Stomach smooth muscle (tissue), 2 donors: ENCODE results near the gene EHBP1L1.

Source experiments
- H3K27ac ChIP-seq: one replicate; pipeline ENCODE4 v1.7.0; 2013; ENCODE audit warnings: mild to moderate bottlenecking, low read length, inconsistent platforms
- H3K27me3 ChIP-seq, 2 donors: one replicate each; pipeline ENCODE4 v1.7.0; 2013; ENCODE audit warnings: low read length in 2 of 2; ENCODE audit not compliant: insufficient read depth in 2 of 2, control insufficient read depth in 1 of 2
- H3K36me3 ChIP-seq, 2 donors: one replicate each; pipeline ENCODE4 v1.7.0; 2013; ENCODE audit warnings: low read length in 2 of 2; ENCODE audit not compliant: control insufficient read depth in 2 of 2, insufficient read depth in 2 of 2
- H3K4me1 ChIP-seq: one replicate; pipeline ENCODE4 v1.7.0; 2013; ENCODE audit warnings: low read length; ENCODE audit not compliant: control insufficient read depth, insufficient read depth
- H3K4me3 ChIP-seq, 2 donors: one replicate each; pipeline ENCODE4 v1.7.0; 2013; ENCODE audit warnings: low read length in 2 of 2
- H3K9ac ChIP-seq, 2 donors: one replicate each; pipeline ENCODE4 v1.7.0; 2013; ENCODE audit warnings: low read length in 2 of 2, mild to moderate bottlenecking in 1 of 2
- H3K9me3 ChIP-seq, 2 donors: one replicate each; pipeline ENCODE4 v1.7.0; 2013; ENCODE audit warnings: low read length in 2 of 2; ENCODE audit not compliant: control insufficient read depth in 2 of 2
- donor health status: healthy.
- donor health status: Pancreatic carcinoma.

Gene EHBP1L1

GRCh38 chr11:65590240-65590738 is 14.4 kb downstream of the EHBP1L1 start:
- peak overlapping the region; percentile 37 for H3K27ac ChIP-seq
- H3K36me3 ChIP-seq: peaks cover 22 to 33% of the 10 kb centered on the region in 2 donors
- peaks cover 72% of the 10 kb centered on the region for H3K4me1 ChIP-seq
- no peak overlapping the region for H3K9ac ChIP-seq
- no peaks in the 10 kb centered on the region for H3K27me3 ChIP-seq
- H3K4me3 ChIP-seq: no peak overlapping the region
- no peaks in the 10 kb centered on the region for H3K9me3 ChIP-seq

DNA sequence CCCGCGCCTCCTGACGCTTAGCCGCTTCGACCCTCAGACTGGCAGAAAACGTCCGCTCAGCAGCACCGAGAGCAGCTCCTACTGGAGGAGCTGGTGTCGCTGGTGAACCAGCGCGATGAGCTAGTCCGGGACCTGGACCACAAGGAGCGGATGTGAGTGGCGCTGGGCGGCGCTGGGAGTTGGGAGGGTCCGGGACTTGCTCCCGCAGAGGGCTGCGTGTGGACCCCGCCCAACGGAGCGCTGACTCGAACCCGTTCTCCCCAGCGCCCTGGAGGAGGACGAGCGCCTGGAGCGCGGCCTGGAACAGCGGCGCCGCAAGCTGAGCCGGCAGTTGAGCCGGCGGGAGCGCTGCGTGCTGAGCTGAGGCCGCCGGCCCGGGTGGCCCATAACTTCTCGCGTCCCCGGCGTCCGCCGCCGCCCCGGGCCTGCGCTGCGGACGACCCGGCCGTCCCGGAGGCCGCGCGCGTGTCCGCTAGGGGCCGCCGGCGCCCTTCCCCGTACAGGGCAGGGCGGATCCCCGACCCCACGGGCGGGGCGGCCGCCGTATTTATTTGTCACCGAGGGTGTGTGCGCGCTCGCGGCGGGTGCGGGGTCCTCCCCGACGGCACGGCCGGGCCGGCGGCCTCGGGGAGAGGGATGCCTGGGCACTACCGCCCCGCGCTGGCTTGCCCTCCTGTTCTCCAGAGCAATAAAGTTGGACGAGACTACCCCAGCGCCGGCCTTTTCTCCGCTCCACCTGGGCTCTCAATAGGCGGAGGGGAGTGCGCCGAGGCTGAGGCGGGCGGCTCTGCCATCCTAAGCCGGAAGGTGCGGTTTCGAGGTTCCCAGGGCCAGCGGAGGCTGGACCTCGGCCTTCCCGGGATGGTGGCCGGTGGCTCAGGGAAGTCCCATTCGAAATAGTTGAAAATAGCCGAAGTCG is 16.3 kb downstream of the EHBP1L1 start:
- H3K27me3 ChIP-seq: no peaks in the 10 kb centered on the region
- peaks cover 18 to 23% of the 10 kb centered on the region in 2 donors for H3K36me3 ChIP-seq
- peaks cover 59% of the 10 kb centered on the region for H3K4me1 ChIP-seq
- no peak overlapping the region for H3K4me3 ChIP-seq
- no peak overlapping the region for H3K27ac ChIP-seq
- H3K9me3 ChIP-seq: no peaks in the 10 kb centered on the region
- no peak overlapping the region for H3K9ac ChIP-seq

GRCh38 chr11:65592858-65593517 is 17.1 kb downstream of the EHBP1L1 start:
- no peak overlapping the region for H3K27ac ChIP-seq
- H3K36me3 ChIP-seq: peaks cover 20 to 25% of the 10 kb centered on the region in 2 donors

DNA sequence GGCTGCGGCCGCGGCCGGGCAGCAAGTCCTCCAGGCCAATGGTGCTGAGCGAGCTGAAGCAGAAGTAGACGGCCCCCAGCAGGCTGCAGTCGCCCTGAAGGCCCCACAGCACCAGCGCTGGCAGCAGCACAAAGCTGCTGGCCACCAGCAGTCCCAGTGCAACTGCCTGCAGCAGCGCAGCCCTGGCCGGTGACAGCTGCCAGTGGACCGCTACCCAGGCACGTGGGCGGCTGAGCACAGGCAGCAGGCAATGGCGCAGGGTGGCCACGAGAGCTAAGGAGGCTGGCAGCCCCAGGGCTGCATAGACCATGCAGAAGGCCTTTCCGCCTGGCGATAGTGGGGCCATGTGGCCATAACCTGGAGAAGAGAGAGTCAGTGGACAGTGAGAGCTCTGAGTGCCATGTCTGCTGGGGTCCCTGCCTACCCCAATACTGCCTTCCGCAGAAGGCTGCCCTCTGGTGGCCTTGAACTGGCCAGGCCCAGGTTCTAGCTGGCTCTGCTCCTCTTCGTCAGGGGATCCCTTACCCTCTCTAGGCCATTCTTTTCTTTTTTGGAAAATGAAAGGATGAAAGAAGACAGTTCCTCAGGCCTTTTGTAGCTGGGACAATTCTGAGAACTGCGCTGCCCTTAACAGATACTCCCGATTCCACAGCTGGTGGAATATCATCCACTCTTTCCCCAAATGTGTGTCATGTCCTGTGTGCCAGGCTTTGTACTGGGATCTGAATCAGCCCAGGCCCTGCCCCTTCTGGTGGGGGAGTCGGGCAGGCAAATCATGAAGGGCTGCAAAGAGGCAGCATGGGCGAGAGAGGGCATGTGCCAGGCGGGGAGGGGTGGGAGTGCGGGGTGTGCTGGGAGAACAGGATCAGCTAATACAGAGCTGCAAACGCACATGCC is 17.9 kb downstream of the EHBP1L1 start:
- Histone ChIP-seq H3K27ac (no peak overlapping the region), H3K9ac (peak overlapping the region in 1 of 2 donors; percentile 6), H3K36me3 (peaks cover 28 to 33% of the 10 kb centered on the region in 2 donors), H3K9me3 (no peaks in the 10 kb centered on the region), H3K4me1 (peaks cover 43% of the 10 kb centered on the region), H3K4me3 (no peak overlapping the region), H3K27me3 (no peaks in the 10 kb centered on the region)

More at GRCh38 chr11:65592858-65593517, 17.1 kb downstream of the EHBP1L1 start:
- H3K4me1 ChIP-seq: peaks cover 51% of the 10 kb centered on the region
- H3K9me3 ChIP-seq: no peaks in the 10 kb centered on the region
- no peak overlapping the region for H3K9ac ChIP-seq
- H3K4me3 ChIP-seq: no peak overlapping the region
- no peaks in the 10 kb centered on the region for H3K27me3 ChIP-seq

- Histone ChIP-seq H3K9me3 (no peaks in the 10 kb centered on the region), H3K27ac (peak overlapping the region; percentile 11), H3K36me3 (peaks cover 32 to 34% of the 10 kb centered on the region in 2 donors), H3K4me1 (peaks cover 33% of the 10 kb centered on the region), H3K9ac (no peak overlapping the region), H3K27me3 (no peaks in the 10 kb centered on the region), H3K4me3 (no peak overlapping the region)
Observed at GRCh38 chr11:65595131-65595530, 19.3 kb downstream of the EHBP1L1 start.

- peak within 1 kb of the TSS; percentile 11 for H3K27ac ChIP-seq
- peaks cover 28 to 31% of the 10 kb centered on the region in 2 donors for H3K36me3 ChIP-seq
- H3K4me1 ChIP-seq: peaks cover 28% of the 10 kb centered on the region
- H3K9me3 ChIP-seq: no peaks in the 10 kb centered on the region
- H3K27me3 ChIP-seq: no peaks in the 10 kb centered on the region
- no peak within 1 kb of the TSS for H3K9ac ChIP-seq
- no peak within 1 kb of the TSS for H3K4me3 ChIP-seq
Observed at GRCh38 chr11:65595543-65596281, 19.9 kb downstream of the EHBP1L1 start, which contains the start of gene KCNK7. Gene KCNK7 (minus strand): TSS chr11:65595800. CDS start chr11:65595772, 28 bp downstream.

DNA sequence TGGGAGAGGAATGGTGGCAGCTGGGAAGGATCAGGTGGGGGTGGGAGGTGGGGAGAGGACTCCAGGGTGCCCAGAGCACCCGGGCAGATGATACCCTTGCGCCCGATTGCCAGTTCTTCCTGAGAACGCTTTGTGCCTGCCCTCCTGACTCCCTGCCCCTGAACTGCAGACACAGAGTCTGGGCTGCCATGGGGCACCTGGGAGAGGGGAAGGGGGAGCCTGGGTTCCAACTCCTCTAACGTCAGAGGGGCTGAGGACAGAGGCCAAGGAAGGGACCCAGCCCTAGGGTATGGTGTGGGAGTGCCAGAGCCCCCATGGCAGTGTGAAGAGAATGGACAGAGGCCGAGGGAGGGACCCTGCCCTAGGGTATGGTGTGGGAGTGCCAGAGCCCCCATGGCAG is 20.7 kb downstream of the EHBP1L1 start:
- Histone ChIP-seq H3K27ac (no peak overlapping the region), H3K4me3 (no peak overlapping the region), H3K4me1 (peaks cover 28% of the 10 kb centered on the region), H3K36me3 (peaks cover 24 to 37% of the 10 kb centered on the region in 2 donors), H3K27me3 (no peaks in the 10 kb centered on the region), H3K9ac (no peak overlapping the region), H3K9me3 (no peaks in the 10 kb centered on the region)

- no peaks in the 10 kb centered on the region for H3K9me3 ChIP-seq
- H3K36me3 ChIP-seq: peaks cover 19 to 35% of the 10 kb centered on the region in 2 donors
Observed at GRCh38 chr11:65598258-65598699, 22.4 kb downstream of the EHBP1L1 start.

GRCh38 chr11:65599216-65599954 is 23.5 kb downstream of the EHBP1L1 start:
- Histone ChIP-seq H3K27me3 (no peaks in the 10 kb centered on the region), H3K4me1 (peaks cover 11% of the 10 kb centered on the region), H3K27ac (no peak overlapping the region), H3K36me3 (peaks cover 27 to 39% of the 10 kb centered on the region in 2 donors), H3K4me3 (no peak overlapping the region), H3K9me3 (no peaks in the 10 kb centered on the region), H3K9ac (no peak overlapping the region)

More at GRCh38 chr11:65598258-65598699, 22.4 kb downstream of the EHBP1L1 start:
- H3K27me3 ChIP-seq: no peaks in the 10 kb centered on the region
- no peak overlapping the region for H3K9ac ChIP-seq
- no peak overlapping the region for H3K27ac ChIP-seq
- no peak overlapping the region for H3K4me3 ChIP-seq
- H3K4me1 ChIP-seq: peaks cover 21% of the 10 kb centered on the region
